DOHH2 (cell line): ENCODE results near the gene ACTL10.
A peak's percentile ranks its signal among the peaks of the same experiment; 100 is the strongest.

ENCODE experiments used
- H3F3A ChIP-seq: fragments of 200-600 bp; sonication (generic), shearing (Covaris generic); 2 replicates; pipeline ENCODE4 v1.6.0; 2016; ENCODE audit warnings: antibody characterized with exemption, mild to moderate bottlenecking; ENCODE audit not compliant: control insufficient read depth, insufficient read depth
- H3K27ac ChIP-seq: fragments of 200-600 bp; sonication (generic); 2 replicates; pipeline ENCODE4 v1.5.1; 2014; ENCODE audit warnings: low read depth, mild to moderate bottlenecking, low read length, moderate library complexity
- H3K27me3 ChIP-seq: fragments of 200-600 bp; sonication (generic); 2 replicates; pipeline ENCODE4 v1.6.1; 2014; ENCODE audit warnings: mild to moderate bottlenecking, low read length, mixed read lengths; ENCODE audit not compliant: control insufficient read depth
- H3K36me3 ChIP-seq: fragments of 200-600 bp; sonication (generic); 2 replicates; pipeline ENCODE4 v1.6.1; 2014; ENCODE audit warnings: mild to moderate bottlenecking, low read length, moderate library complexity, mixed read lengths; ENCODE audit not compliant: control insufficient read depth
- H3K4me1 ChIP-seq: fragments of 200-600 bp; sonication (generic); 2 replicates; pipeline ENCODE4 v1.6.1; 2014; ENCODE audit warnings: mild to moderate bottlenecking, low read length, mixed read lengths; ENCODE audit not compliant: control insufficient read depth
- H3K4me2 ChIP-seq: fragments of 200-600 bp; sonication (generic); 2 replicates; pipeline ENCODE4 v1.6.0; 2014; ENCODE audit warnings: mild to moderate bottlenecking, low read length, moderate library complexity
- H3K4me3 ChIP-seq: fragments of 200-600 bp; sonication (generic); 2 replicates; pipeline ENCODE4 v1.5.1; 2014; ENCODE audit warnings: mild to moderate bottlenecking, low read length, mixed read lengths
- H3K79me2 ChIP-seq: fragments of 200-600 bp; sonication (generic); 2 replicates; pipeline ENCODE4 v1.6.1; 2014; ENCODE audit warnings: mild to moderate bottlenecking, low read length, mixed read lengths; ENCODE audit not compliant: control insufficient read depth
- H3K9me2 ChIP-seq: fragments of 200-600 bp; sonication (generic); replicated peaks from 2 replicates; pipeline ENCODE4 v1.6.1; 2014; ENCODE audit warnings: mild to moderate bottlenecking, low read length, mixed read lengths; ENCODE audit not compliant: control insufficient read depth
- H3K9me3 ChIP-seq: fragments of 200-600 bp; sonication (generic); 2 replicates; pipeline ENCODE4 v1.6.1; 2014; ENCODE audit warnings: antibody characterized with exemption, low read length, mixed read lengths; ENCODE audit not compliant: control insufficient read depth, insufficient read depth
- H4K20me1 ChIP-seq: fragments of 200-600 bp; sonication (generic); 2 replicates; pipeline ENCODE4 v1.6.0; 2014; ENCODE audit warnings: low read depth, mild to moderate bottlenecking, antibody characterized with exemption, low read length, moderate library complexity; ENCODE audit not compliant: control insufficient read depth, insufficient read depth
- CTCF ChIP-seq: fragments of 200-600 bp; sonication (generic); IDR thresholded peaks from one replicate; pipeline ENCODE4 v1.5.1; 2014; ENCODE audit warnings: antibody characterized with exemption, mild to moderate bottlenecking, low read depth, low read length; ENCODE audit not compliant: poor library complexity, severe bottlenecking
- EZH2phosphoT487 ChIP-seq: fragments of 200-600 bp; sonication (generic); IDR thresholded peaks from 2 replicates; pipeline ENCODE4 v1.6.1; 2017; ENCODE audit warnings: borderline replicate concordance, mild to moderate bottlenecking, antibody characterized with exemption, low read length, moderate library complexity, mixed read lengths

ACTL10 gene

GRCh38 chr20:33663161-33664084 lies 3.3 kb upstream of the ACTL10 start:
- Histone ChIP-seq H3F3A (peaks cover 8% of the 10 kb centered on the region), H3K4me3 (peak overlapping the region; percentile 84), H3K4me1 (peaks cover 44% of the 10 kb centered on the region), H3K79me2 (peaks cover 13% of the 10 kb centered on the region), H3K4me2 (peak overlapping the region; percentile 94), H3K9me2 (no peaks in the 10 kb centered on the region), H4K20me1 (no peaks in the 10 kb centered on the region), H3K27me3 (no peaks in the 10 kb centered on the region), H3K36me3 (peaks cover 4% of the 10 kb centered on the region), H3K27ac (peak overlapping the region; percentile 51), H3K9me3 (no peaks in the 10 kb centered on the region)
- TF ChIP-seq CTCF: no peak
- TF ChIP-seq EZH2phosphoT487: no peak

- Histone ChIP-seq H3K9me3 (no peaks in the 10 kb centered on the region), H3F3A (peaks cover 8% of the 10 kb centered on the region), H3K79me2 (peaks cover 18% of the 10 kb centered on the region), H3K4me3 (peak overlapping the region; percentile 84), H3K4me2 (peak overlapping the region; percentile 94), H4K20me1 (no peaks in the 10 kb centered on the region), H3K9me2 (no peaks in the 10 kb centered on the region), H3K36me3 (peaks cover 12% of the 10 kb centered on the region), H3K27me3 (no peaks in the 10 kb centered on the region), H3K27ac (peak overlapping the region; percentile 51), H3K4me1 (peaks cover 50% of the 10 kb centered on the region)
- TF ChIP-seq CTCF (no peak), EZH2phosphoT487 (no peak)
These were observed 2.5 kb upstream of the ACTL10 start for GRCh38 chr20:33664085-33664761.

- no peak overlapping the region for H3K4me3 ChIP-seq
- peaks cover 18% of the 10 kb centered on the region for H3K79me2 ChIP-seq
- TF ChIP-seq EZH2phosphoT487: no peak
- TF ChIP-seq CTCF: no peak
- H3K9me2 ChIP-seq: no peaks in the 10 kb centered on the region
- peak overlapping the region; percentile 94 for H3K4me2 ChIP-seq
- H3K9me3 ChIP-seq: no peaks in the 10 kb centered on the region
- H3K27me3 ChIP-seq: no peaks in the 10 kb centered on the region
- peaks cover 55% of the 10 kb centered on the region for H3K4me1 ChIP-seq
- H3F3A ChIP-seq: peaks cover 10% of the 10 kb centered on the region
- H3K36me3 ChIP-seq: peaks cover 14% of the 10 kb centered on the region
- no peak overlapping the region for H3K27ac ChIP-seq
- H4K20me1 ChIP-seq: no peaks in the 10 kb centered on the region
These were observed 2.0 kb upstream of the ACTL10 start for GRCh38 chr20:33664762-33665144.
